ENCODE data around the gene NOS1AP.

The NOS1AP gene

GRCh38 chr1:162360237-162360873 lies 290.9 kb downstream of the NOS1AP start:
- DNase-seq (ENCODE audit: low read depth in 1 of 2, low spot score in 1 of 2): no peak

GRCh38 chr1:162360874-162361260 lies 291.4 kb downstream of the NOS1AP start:
- DNase-seq (ENCODE audit: low read depth in 1 of 2, low spot score in 1 of 2): no peak

- DNase-seq (ENCODE audit: low read depth in 1 of 2, low spot score in 1 of 2): no peak
These were observed 291.9 kb downstream of the NOS1AP start for GRCh38 chr1:162361349-162361748.

- DNase-seq (ENCODE audit: low read depth in 1 of 2, low spot score in 1 of 2): no peak
These were observed 294.3 kb downstream of the NOS1AP start for GRCh38 chr1:162363823-162364222.

GRCh38 chr1:162364498-162364897 lies 295.0 kb downstream of the NOS1AP start:
- no peak for DNase-seq (ENCODE audit: low read depth in 1 of 2, low spot score in 1 of 2)

DNA sequence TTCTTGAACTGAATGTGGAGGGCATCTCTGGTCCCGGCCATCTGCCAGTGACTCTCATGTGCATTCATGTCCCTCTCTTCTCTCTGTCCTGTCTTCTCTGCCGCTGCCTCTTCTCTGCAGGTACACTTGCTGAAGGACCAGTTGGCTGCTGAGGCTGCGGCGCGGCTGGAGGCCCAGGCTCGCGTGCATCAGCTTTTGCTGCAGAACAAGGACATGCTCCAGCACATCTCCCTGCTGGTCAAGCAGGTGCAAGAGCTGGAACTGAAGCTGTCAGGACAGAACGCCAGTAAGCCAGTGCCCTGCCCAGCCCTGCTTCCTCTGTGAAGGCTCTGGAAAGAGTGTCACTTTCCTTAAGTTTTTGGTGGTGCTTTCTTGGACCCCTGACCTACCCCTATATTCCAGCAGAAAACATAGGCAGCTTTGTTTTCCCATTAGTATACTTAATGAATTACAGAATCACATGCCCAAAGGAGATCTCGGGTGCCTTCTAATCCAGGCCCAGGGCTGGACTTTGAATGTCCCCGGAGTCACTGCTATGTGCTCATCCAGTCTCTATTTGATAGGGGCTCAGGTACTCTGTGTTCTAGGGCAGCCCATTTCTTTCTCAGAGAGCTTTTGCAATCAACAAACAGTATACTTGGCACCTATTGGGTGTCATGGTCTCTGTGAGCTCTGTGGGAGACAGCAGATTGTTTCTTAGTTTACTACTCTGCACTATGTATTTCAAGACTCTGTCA lies 296.0 kb downstream of the NOS1AP start:
- DNase-seq (ENCODE audit: low read depth in 1 of 2, low spot score in 1 of 2): no peak

GRCh38 chr1:162366149-162366548 lies 296.7 kb downstream of the NOS1AP start:
- no peak for DNase-seq (ENCODE audit: low read depth in 1 of 2, low spot score in 1 of 2)

DNA sequence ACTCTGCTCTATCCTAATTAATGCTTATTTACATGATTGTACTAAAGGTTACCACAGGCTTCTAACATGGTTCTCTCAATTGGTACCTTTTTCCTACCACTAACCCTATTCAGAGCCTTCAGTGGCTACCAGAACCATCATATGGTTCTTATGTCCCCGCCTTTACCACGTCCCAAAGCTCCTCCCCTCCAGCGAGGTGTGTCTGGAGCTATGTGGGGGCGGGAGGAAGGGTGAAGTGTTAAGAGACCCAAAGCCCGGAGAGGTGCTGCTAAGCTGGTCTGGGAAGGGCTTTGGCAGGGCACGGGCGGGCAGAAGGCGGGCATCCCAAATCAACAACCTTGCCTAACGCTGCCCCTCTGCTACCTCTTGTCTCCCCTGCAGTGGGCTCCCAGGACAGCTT lies 297.2 kb downstream of the NOS1AP start:
- no peak for DNase-seq (ENCODE audit: low read depth in 1 of 2, low spot score in 1 of 2)

GRCh38 chr1:162367073-162367472 lies 297.6 kb downstream of the NOS1AP start:
- DNase-seq (ENCODE audit: low read depth in 1 of 2, low spot score in 1 of 2): no peak

- DNase-seq (ENCODE audit: low read depth in 1 of 2, low spot score in 1 of 2): no peak
These were observed 298.3 kb downstream of the NOS1AP start for GRCh38 chr1:162367772-162368171.

DNA sequence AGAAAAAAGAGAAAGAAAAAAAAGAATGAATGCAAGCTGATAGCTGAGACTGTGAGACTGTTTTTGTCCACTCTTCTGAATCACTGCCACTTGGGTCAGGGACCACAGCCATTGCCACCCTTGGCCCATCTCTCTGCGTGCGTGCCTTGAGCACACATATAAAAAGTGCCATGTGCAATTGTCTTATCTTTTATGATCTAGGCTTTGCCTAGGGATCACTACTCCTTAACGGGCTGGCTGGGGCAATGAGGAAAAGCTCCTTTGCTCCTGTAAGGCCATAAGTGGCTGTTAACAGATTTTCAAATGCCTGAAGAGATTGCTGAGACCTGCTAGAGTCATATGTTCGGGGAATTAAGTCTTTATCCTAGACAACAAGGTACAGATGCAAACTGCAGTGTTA lies 299.0 kb downstream of the NOS1AP start:
- no peak for DNase-seq (ENCODE audit: low read depth in 1 of 2, low spot score in 1 of 2)

- no peak for DNase-seq (ENCODE audit: low read depth in 1 of 2, low spot score in 1 of 2)
These were observed 300.1 kb downstream of the NOS1AP start for GRCh38 chr1:162369571-162369970.

DNA sequence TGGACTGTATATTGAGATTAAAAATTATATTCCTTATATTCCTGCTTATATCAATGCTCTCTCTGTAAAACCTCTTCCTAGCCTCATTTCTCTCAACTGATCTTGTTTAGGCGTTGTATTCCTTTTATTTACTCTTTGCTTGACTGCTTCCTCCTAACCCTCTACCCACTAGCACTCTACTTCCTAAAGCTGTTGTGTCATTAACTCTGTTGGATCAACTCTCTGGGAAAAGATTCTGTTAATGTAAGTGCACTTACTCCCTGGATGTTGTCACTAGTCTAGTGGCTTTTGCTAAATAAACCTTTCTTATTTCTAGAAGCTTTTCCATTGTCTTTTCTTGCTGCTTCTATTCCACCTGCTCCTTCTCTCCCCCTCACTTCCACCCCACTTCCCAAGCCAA lies 300.7 kb downstream of the NOS1AP start:
- no peak for DNase-seq (ENCODE audit: low read depth in 1 of 2, low spot score in 1 of 2)

DNA sequence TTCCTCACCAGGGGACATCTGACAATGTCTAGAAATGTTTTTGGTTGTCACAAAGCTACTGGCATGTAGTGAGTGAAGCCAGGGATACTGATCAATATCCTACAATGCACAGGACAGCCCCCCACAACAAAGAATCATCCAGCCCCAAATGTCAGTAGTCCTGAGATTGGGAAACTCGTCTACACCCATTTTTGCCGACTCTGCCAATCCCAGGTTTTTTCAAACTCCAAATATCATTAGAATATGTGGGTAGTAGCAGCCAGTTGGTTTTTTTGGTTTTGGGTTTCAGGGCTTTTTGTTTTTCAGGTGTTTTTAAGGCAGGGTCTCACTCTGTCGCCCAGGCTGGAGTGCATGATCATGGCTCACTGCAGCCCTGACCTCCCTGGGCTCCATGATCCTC lies 301.2 kb downstream of the NOS1AP start:
- no peak for DNase-seq (ENCODE audit: low read depth in 1 of 2, low spot score in 1 of 2)

GRCh38 chr1:162371611-162372010 lies 302.1 kb downstream of the NOS1AP start:
- DNase-seq (ENCODE audit: low read depth in 1 of 2, low spot score in 1 of 2): no peak

- no peak for DNase-seq (ENCODE audit: low read depth in 1 of 2, low spot score in 1 of 2)
These were observed 302.9 kb downstream of the NOS1AP start for GRCh38 chr1:162372159-162373071.

DNA sequence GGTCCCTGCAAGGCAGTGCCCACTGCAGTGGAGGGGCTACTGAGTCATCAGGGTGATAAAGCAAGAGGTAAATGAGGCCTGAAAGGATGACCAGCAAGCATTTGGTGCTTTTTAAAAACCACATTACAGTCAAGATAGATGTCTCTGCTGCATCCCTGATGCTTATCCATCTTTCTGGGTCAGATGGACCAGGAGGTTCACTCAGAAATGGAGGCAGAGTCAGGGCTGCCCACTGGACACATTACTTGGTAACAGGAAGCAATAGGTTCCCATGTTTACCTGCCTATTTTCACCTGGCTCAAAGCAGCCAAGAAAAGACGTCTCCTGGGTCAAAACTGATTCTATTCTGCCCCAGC lies 303.6 kb downstream of the NOS1AP start:
- no peak for DNase-seq (ENCODE audit: low read depth in 1 of 2, low spot score in 1 of 2)

GRCh38 chr1:162373541-162374260 lies 304.2 kb downstream of the NOS1AP start:
- DNase-seq (ENCODE audit: low read depth in 1 of 2, low spot score in 1 of 2): no peak

DNA sequence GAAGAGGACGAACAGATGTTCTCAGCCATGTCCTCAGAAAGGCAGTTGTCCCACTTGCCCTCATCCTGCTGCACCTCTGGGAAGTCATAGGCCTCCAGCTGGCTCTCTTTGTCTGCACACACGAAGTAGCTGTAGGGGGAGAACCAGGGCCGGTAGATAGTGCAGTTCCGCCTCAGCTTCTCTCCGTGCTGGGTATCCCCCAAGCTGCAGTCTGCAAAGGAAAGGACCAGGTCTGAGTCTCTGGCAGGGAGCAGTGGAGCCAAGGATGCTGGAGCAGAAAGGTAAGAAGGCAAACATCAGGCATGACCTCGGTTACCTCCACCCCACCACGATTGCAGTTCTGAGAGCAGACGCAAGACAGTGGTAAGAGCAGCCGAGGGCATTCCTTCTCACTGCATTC lies 304.9 kb downstream of the NOS1AP start:
- no peak for DNase-seq (ENCODE audit: low read depth in 1 of 2, low spot score in 1 of 2)

GRCh38 chr1:162375463-162375862 lies 306.0 kb downstream of the NOS1AP start:
- no peak for DNase-seq (ENCODE audit: low read depth in 1 of 2, low spot score in 1 of 2)

GRCh38 chr1:162376691-162377090 lies 307.2 kb downstream of the NOS1AP start, which contains the start of gene SPATA46:
Gene SPATA46, minus strand, starts transcription at chr1:162376854. Its CDS starts 64 bp downstream, at chr1:162376790.
- no peak for DNase-seq (ENCODE audit: low read depth in 1 of 2, low spot score in 1 of 2)
